DND-41 (cell line): Measurements from ENCODE around the gene DNAJC15.

ENCODE experiments used
- CTCF ChIP-seq: IDR thresholded peaks from 2 replicates; pipeline ENCODE4 v1.5.1; 2012; ENCODE audit warnings: borderline replicate concordance, low read length, moderate library complexity, mild to moderate bottlenecking; ENCODE audit not compliant: poor library complexity, severe bottlenecking; ENCODE audit errors: extremely low read depth
- EZH2 ChIP-seq: IDR thresholded peaks from 3 replicates; pipeline ENCODE4 v1.6.1; 2012; ENCODE audit warnings: borderline replicate concordance, low read depth, mild to moderate bottlenecking, moderate library complexity, low read length, inconsistent platforms; ENCODE audit not compliant: severe bottlenecking

GRCh38 chr13:43143591-43143990 lies 120.2 kb downstream of the DNAJC15 start:
- TF ChIP-seq CTCF: no peak
- TF ChIP-seq EZH2: no peak
